Activated CD8-positive, alpha-beta memory T cell treated with anti-CD3 and anti-CD28 coated beads, Interleukin-2, amount 10 ng/mL, durations not matched to agents 7 days and 5 days (primary cell): ENCODE measurements around the gene SDK1. TPM values are rescaled to one million over a fixed set of nuclear protein-coding genes. Genes with fewer than 3 reads are reported as not detected.

ENCODE experiments used
- ATAC-seq: fragments of 150-1000 bp; cut with Tn5 transposase; one replicate; pipeline ENCODE4 v1.10.0; 2021; ENCODE audit warnings: moderate library complexity
- CTCF ChIA-PET: fragments of 350-600 bp; sonication (Branson Sonifier 250); formaldehyde crosslinking; loops from one replicate; lab custom pipeline; 2021; ENCODE audit warnings: antibody characterized with exemption; lab: Charles Lee
- DNase-seq: peaks from one replicate; pipeline ENCODE4 v3.0.0-alpha.2; 2020
- H3K27ac Mint-ChIP-seq: one replicate; pipeline ENCODE4 v1.8.0; 2021; ENCODE audit warnings: mild to moderate bottlenecking, mixed read lengths
- H3K27me3 Mint-ChIP-seq: one replicate; pipeline ENCODE4 v1.8.0; 2021; ENCODE audit warnings: mixed read lengths
- H3K36me3 Mint-ChIP-seq: one replicate; pipeline ENCODE4 v1.8.0; 2021; ENCODE audit warnings: mild to moderate bottlenecking, mixed read lengths
- H3K4me1 Mint-ChIP-seq: one replicate; pipeline ENCODE4 v1.8.0; 2021; ENCODE audit warnings: mixed read lengths
- H3K4me3 Mint-ChIP-seq: one replicate; pipeline ENCODE4 v1.8.0; 2021; ENCODE audit warnings: mild to moderate bottlenecking, moderate library complexity, mixed read lengths
- H3K9me3 Mint-ChIP-seq: one replicate; pipeline ENCODE4 v1.8.0; 2022; ENCODE audit warnings: low read depth, mixed read lengths
- total RNA-seq, 2 experiments: library from RNA; stranded (reverse); gene quantifications; one replicate each; pipeline ENCODE4 v1.2.3, GENCODE V29; 2021

The SDK1 gene
- total RNA-seq, 2 experiments from 2014 or later = 0.05 to 0.06 TPM

DNA sequence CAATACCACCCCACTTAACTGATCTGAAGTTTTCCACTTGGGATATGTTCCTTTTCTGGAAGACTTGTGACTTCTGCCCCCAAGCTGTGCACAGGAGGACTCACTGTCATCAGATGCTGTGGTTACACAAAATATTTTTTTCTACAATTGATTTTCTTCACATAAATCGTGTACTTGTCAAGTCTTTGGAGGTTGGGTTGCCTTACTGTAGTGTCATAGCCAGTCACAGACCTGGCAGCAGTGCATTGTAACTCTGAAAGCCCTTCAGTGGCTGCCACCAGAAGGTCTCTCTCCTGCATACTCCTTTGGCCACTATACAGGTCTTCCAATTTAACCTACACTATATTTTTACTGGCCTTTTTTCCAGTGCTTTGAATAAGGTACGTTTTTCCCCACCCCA is 73.2 kb downstream of the SDK1 start:
- no peaks in the 10 kb centered on the region for H3K36me3 Mint-ChIP-seq
- H3K27me3 Mint-ChIP-seq = peaks cover 51% of the 10 kb centered on the region
- no peak overlapping the region for H3K4me3 Mint-ChIP-seq
- H3K27ac Mint-ChIP-seq = no peak overlapping the region
- no peak for ATAC-seq
- no peak for DNase-seq
- peaks cover 5% of the 10 kb centered on the region for H3K4me1 Mint-ChIP-seq
- CTCF ChIA-PET = no interaction called here
- no peaks in the 10 kb centered on the region for H3K9me3 Mint-ChIP-seq

DNA sequence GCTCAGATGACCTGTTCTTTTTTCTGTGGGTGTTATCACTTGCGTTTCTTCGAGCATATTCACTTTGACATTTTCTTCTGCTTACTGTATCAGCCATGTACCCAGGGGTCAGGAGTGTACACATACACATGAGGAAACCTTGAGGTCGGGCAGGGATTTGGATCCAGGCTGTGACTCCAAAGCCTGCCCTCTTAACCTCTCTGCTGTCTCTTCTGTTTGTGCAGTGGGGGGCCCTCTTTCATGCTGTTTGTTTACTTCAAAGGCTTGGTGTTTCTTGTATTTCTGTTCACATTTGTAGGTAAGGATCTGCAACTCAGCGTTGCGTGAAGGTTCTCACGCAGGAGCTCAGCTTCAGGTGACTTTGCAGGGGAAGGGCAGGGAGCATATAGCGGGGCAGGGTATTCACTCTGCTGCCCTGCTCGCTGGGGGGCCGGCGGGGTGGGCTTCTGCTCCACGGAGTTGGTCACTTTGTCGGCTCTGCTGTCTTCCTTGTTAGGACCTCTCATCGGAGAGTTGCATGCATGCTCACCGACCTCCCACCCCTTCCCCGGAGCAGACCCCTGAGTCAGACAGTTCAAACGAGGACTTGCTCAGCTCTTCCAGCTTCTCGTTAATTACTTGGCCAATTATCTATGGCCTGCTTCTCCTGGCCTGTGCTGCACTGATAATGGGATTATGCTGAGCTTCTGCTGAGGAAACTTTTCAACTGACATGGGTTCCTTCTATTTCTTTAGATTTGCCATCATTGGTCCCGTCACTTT is 77.5 kb downstream of the SDK1 start:
- CTCF ChIA-PET = no interaction called here
- Mint-ChIP-seq H3K27me3 (peaks cover 55% of the 10 kb centered on the region), H3K4me3 (no peak overlapping the region), H3K36me3 (no peaks in the 10 kb centered on the region), H3K27ac (no peak overlapping the region), H3K4me1 (no peaks in the 10 kb centered on the region), H3K9me3 (no peaks in the 10 kb centered on the region)
- ATAC-seq (no peak), DNase-seq (no peak)

DNA sequence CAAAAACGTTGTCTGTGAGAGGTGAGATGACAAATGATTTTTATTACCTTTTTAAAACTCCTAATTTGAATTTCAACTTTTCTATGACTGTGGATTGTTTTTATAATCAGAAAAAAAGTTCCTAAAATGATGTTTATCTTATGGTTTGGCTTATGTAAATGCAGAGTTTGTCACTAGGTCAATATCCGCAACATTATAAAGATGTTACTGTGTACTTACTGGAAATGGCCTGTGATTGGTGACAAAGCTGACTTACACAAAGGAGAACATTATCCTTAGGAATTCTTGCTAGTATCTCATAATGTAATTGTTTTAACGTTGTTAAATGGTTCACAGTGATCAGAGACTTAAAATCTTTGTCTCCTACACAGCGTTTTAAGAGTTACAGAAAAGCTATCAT is 79.0 kb downstream of the SDK1 start:
- Mint-ChIP-seq H3K4me1 (no peaks in the 10 kb centered on the region), H3K36me3 (no peaks in the 10 kb centered on the region), H3K9me3 (no peaks in the 10 kb centered on the region), H3K4me3 (no peak overlapping the region), H3K27me3 (peaks cover 46% of the 10 kb centered on the region), H3K27ac (no peak overlapping the region)
- no peak for DNase-seq
- CTCF ChIA-PET = no interaction called here
- no peak for ATAC-seq

DNA sequence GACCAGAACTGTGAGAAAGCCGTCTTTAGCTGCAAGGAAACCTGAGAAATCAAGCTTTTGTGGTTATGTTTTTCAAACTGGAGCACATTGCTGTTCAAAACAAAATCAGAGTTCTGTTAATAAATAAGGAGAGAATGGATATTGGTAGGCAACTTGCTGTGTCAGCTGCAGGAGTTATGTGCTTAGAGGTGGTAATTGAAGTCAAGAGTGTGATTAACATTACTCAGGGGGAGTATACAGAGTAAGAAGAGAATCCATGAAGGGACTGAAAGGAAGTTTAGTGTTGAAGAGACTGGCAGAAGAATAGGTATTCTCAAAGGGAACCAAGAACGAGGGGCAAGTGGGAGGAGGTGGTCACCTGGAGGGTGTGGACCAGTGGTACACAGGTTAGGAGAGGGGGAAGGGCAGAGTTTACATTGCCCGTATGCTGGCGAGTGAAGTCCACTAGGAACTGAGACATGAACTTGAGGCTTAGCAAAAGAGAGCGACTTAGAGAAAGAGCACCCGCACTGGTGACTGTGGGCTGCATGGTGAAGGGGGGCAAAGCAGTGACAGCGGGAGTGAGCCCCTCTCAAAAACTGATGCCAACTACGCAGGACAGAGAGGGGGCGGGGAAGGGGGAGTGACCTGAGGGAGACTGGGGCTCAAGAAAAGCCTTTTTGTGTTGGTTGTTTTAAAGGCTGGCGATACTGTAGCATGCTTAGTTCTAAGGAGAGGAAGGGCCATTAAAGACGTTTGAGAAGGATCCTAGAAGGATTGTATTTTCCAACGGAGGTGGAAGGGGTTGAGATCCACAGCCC is 80.0 kb downstream of the SDK1 start:
- H3K27me3 Mint-ChIP-seq = peaks cover 46% of the 10 kb centered on the region
- H3K9me3 Mint-ChIP-seq = no peaks in the 10 kb centered on the region
- H3K36me3 Mint-ChIP-seq = no peaks in the 10 kb centered on the region
- CTCF ChIA-PET = no interaction called here
- no peak overlapping the region for H3K4me3 Mint-ChIP-seq
- ATAC-seq = no peak
- DNase-seq = no peak
- no peak overlapping the region for H3K27ac Mint-ChIP-seq
- no peaks in the 10 kb centered on the region for H3K4me1 Mint-ChIP-seq

DNA sequence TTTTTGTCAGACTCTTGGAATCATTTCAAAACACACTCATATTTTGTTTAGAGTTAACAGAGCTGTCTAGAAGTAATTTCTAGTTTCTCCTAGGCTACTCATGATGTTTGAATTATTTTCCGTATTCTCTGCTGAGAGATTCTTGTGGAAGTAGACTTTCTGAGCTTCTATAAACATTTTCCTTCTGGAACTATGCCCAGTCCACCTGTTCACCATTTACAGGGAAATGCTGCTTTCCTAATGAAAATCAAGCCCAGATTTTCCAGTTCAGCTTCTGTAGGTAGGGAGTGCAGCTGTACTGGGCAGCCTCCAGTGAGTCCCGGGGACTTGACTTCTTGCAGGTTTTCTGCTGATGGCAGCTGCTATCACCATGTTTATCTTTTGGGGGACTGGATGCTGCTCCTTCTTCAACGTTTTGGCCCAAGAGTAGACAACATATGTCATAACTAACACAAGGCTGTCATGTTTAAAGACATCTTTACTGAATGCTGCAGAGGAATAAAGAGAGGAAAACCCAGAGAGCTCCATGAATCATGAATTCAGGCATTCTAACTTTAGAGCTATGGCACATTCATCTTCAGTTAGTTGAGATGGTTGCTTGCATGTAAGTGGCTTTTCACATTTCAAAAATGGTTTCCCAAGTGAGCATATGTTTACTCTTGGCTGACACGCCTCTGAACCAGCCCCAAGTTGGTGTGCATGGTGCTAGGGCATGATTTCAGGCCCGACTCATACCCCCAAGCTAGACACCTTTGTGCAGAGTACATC is 85.6 kb downstream of the SDK1 start:
- Mint-ChIP-seq H3K9me3 (no peaks in the 10 kb centered on the region), H3K4me1 (no peaks in the 10 kb centered on the region), H3K27ac (no peak overlapping the region), H3K36me3 (no peaks in the 10 kb centered on the region), H3K4me3 (no peak overlapping the region), H3K27me3 (peaks cover 30% of the 10 kb centered on the region)
- ATAC-seq (no peak), DNase-seq (no peak)
- CTCF ChIA-PET = no interaction called here

DNA sequence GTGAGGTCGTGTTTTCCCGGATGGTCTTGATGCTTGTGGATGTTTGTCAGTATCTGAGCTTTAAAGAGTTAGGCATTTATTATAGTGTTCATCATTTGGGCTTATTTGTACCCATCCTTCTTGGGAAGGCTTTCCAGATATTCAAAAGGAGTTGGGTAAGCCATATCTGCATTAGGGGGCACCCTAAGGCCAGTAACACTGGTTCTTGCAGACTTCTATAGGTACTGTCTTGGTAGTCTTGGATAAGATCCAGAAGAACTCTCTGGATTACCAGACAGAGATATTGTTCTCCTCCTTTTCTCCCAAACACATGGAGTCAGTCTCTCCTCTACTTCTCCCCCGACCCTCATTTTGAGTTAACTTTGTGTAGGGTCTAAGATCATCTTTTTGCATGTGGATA is 92.8 kb downstream of the SDK1 start:
- CTCF ChIA-PET = no interaction called here
- ATAC-seq = no peak
- Mint-ChIP-seq H3K4me1 (no peaks in the 10 kb centered on the region), H3K27me3 (peaks cover 34% of the 10 kb centered on the region), H3K9me3 (peaks cover 10% of the 10 kb centered on the region), H3K4me3 (no peak overlapping the region), H3K27ac (no peak overlapping the region), H3K36me3 (peaks cover 4% of the 10 kb centered on the region)
- no peak for DNase-seq

DNA sequence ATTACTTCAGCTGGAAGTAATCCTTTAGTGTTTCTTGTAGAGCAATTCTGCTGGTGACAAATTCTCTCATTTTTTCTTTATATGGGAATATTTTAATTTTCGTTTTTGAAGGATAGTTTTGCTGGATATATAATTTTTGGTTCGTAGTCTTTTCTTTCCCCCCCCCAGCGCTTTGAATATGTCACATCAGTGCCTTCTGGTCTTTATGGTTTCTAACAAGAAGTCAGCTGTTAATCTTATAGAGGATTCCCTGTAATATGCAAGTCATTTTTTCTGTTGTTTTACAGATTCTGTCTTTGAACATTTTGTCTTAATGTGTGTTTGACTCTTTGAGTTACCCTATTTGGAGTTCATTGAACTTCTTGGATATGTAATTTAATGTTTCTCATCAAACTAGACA is 96.3 kb downstream of the SDK1 start:
- H3K4me3 Mint-ChIP-seq = no peak overlapping the region
- CTCF ChIA-PET = no interaction called here
- ATAC-seq = no peak
- no peak for DNase-seq
- no peak overlapping the region for H3K27ac Mint-ChIP-seq
- peaks cover 10% of the 10 kb centered on the region for H3K9me3 Mint-ChIP-seq
- no peaks in the 10 kb centered on the region for H3K4me1 Mint-ChIP-seq
- peaks cover 38% of the 10 kb centered on the region for H3K27me3 Mint-ChIP-seq
- peaks cover 4% of the 10 kb centered on the region for H3K36me3 Mint-ChIP-seq

DNA sequence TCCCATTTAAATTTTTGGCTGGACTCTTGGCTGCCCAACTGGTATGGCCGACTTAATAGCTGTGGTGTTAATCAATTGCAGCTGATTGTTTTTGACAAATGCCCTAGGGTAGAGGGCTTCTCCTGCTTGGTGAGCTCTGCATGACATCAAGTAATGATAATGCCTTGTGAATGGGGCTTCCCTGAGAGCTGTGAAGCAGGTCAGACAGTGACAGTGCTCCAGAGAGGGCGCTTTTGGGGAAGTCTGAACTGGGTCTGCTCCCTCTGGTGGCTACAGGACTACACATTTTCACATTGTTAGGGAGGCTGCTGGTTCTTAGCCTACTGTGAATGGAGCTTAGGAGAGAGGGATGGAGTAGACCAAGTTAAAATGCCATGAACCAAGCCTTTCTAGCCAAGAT is 98.8 kb downstream of the SDK1 start:
- peaks cover 4% of the 10 kb centered on the region for H3K36me3 Mint-ChIP-seq
- H3K4me1 Mint-ChIP-seq = no peaks in the 10 kb centered on the region
- peaks cover 10% of the 10 kb centered on the region for H3K9me3 Mint-ChIP-seq
- CTCF ChIA-PET = interaction anchor here (1.3 kb wide), 1 partner anchor 534 kb away, joined by 3 read pairs; no protein-coding TSS in a partner anchor
- no peak overlapping the region for H3K27ac Mint-ChIP-seq
- peaks cover 43% of the 10 kb centered on the region for H3K27me3 Mint-ChIP-seq
- DNase-seq = no peak
- H3K4me3 Mint-ChIP-seq = no peak overlapping the region
- no peak for ATAC-seq

DNA sequence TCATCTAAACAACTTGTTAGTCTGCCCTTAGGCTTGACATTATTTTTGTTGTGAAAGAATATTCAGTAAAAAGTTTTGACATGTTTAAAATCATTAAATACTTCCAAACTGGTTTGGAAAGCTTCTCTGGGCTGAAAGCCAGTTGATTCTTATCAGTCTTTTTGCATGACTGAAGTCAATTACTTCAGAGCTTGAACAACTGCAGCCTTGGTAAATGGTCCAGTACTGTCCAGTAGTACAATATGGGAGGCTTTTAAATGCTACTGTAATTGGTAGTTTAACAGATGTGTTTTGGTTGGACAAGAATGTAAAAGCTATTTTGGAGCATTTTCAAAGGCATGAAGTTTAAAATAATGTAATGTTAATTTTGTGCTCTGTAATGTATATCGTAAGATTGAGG is 103.4 kb downstream of the SDK1 start:
- H3K27ac Mint-ChIP-seq = no peak overlapping the region
- H3K27me3 Mint-ChIP-seq = peaks cover 47% of the 10 kb centered on the region
- ATAC-seq (no peak), DNase-seq (no peak)
- peaks cover 14% of the 10 kb centered on the region for H3K4me1 Mint-ChIP-seq
- H3K36me3 Mint-ChIP-seq = no peaks in the 10 kb centered on the region
- H3K9me3 Mint-ChIP-seq = no peaks in the 10 kb centered on the region
- CTCF ChIA-PET = interaction anchor here (1.4 kb wide), 1 partner anchor 14 kb away, joined by 3 read pairs; no protein-coding TSS in a partner anchor
- H3K4me3 Mint-ChIP-seq = no peak overlapping the region

DNA sequence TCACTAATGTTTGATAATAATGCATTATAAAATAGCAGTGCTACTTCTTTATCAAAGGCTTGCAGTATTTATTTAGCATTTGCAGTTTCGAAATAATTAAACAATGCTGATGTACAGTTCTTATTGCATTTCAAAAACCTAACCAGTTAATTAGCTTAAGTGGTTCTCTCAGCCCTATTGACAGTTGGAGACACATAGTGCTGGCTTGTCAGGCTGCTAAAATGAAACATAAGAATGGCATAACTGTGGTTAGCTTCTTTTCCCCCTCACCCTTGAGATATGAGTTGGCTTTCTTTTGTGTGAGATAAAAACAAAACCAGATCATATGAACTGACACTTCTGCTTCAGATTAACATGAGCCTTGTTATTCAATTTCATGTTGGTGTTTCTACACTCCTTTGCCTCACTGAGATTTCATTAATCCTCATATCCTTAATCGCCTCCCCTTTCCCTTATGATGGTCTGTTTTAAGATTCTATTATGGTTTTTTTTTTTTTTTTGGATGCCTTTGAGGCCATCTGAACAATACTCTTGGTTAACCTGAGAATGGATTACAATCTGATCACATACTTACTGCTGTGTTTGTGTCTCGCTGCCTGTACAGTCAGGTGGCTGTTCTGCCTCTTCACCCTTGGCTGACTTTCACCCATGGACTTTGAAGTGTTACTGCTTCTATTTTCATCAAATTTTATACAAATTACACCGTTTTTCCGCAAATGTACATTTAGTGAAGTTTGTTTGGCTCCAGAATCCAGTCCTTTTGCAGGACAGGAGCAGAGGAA is 108.0 kb downstream of the SDK1 start:
- ATAC-seq = peak; percentile 89
- H3K4me3 Mint-ChIP-seq = no peak overlapping the region
- DNase-seq = no peak
- H3K36me3 Mint-ChIP-seq = no peaks in the 10 kb centered on the region
- CTCF ChIA-PET = no interaction called here
- H3K27me3 Mint-ChIP-seq = peaks cover 50% of the 10 kb centered on the region
- peaks cover 16% of the 10 kb centered on the region for H3K4me1 Mint-ChIP-seq
- H3K9me3 Mint-ChIP-seq = no peaks in the 10 kb centered on the region
- peak overlapping the region; percentile 47 for H3K27ac Mint-ChIP-seq

DNA sequence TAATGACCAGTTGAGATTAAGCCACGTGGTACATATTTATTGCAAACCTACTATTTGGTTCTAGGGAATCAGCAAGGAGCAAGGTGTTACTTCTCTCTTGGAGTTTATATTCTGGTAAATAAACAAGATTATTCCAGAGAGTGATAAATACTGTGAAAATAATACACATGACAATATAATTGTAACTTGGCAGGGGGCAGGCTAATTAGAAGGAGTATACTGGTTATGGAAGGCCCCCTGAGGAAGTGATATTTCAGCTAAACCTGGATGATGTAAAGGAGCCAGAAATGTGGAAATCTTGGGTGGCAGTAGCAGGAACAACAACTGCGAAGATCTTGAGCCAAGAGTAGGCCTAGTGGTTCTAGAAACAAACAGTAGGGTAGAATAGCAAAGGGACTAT is 111.8 kb downstream of the SDK1 start:
- no peaks in the 10 kb centered on the region for H3K36me3 Mint-ChIP-seq
- H3K9me3 Mint-ChIP-seq = no peaks in the 10 kb centered on the region
- no peak for ATAC-seq
- no peak for DNase-seq
- CTCF ChIA-PET = no interaction called here
- peaks cover 14% of the 10 kb centered on the region for H3K4me1 Mint-ChIP-seq
- H3K4me3 Mint-ChIP-seq = no peak overlapping the region
- peaks cover 36% of the 10 kb centered on the region for H3K27me3 Mint-ChIP-seq
- H3K27ac Mint-ChIP-seq = no peak overlapping the region

DNA sequence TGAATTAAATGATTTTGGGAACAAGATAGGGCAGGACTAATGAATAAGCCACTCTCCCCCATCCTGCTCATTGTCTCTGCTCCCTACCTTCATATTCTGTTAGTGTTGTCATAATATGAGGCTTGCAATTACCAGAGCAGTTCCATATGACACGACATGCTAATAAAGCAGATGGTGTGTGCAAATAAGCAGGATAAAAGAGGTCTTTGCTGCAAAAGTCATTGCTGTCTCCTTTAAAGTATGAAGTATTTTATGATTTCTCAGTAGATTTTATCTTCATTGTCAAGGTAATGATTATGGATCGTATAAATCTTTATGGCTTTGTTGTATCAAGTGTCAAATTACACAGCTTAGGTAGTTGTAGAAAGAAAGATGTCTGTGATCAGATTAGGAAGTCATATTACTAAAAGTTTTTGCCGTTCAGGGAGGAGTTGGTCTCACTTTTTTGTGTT is 114.8 kb downstream of the SDK1 start:
- H3K4me1 Mint-ChIP-seq = no peaks in the 10 kb centered on the region
- no peaks in the 10 kb centered on the region for H3K9me3 Mint-ChIP-seq
- CTCF ChIA-PET = no interaction called here
- ATAC-seq (no peak), DNase-seq (no peak)
- peaks cover 35% of the 10 kb centered on the region for H3K27me3 Mint-ChIP-seq
- no peak overlapping the region for H3K27ac Mint-ChIP-seq
- no peaks in the 10 kb centered on the region for H3K36me3 Mint-ChIP-seq
- no peak overlapping the region for H3K4me3 Mint-ChIP-seq

DNA sequence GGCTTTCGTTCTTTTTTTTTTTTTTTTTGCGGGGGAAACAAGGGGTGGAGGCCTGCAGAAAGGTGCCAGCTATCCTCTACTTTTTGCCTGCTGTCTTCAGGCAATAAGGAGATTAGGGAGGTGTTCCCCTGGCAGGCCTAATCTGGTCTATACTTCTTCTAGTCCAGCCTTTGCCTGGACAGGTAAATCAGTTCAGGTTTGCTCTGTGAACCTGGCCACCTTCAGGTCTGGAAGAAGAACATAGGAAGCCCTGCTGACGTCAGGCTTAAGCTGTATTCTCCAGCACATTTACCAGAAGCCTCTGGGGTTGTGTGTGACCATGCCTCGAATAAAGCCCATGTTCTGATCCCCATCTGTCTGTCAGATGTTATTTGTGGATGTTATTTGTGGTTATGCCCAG is 115.4 kb downstream of the SDK1 start:
- Mint-ChIP-seq H3K4me3 (no peak overlapping the region), H3K27ac (no peak overlapping the region), H3K9me3 (no peaks in the 10 kb centered on the region), H3K4me1 (no peaks in the 10 kb centered on the region), H3K36me3 (no peaks in the 10 kb centered on the region), H3K27me3 (peaks cover 29% of the 10 kb centered on the region)
- ATAC-seq (no peak), DNase-seq (no peak)
- CTCF ChIA-PET = no interaction called here
